HEK293T (cell line): ENCODE data around the gene PLA2R1.

ENCODE experiments used
- ARNT ChIP-seq: fragments of 450-650 bp; IDR thresholded peaks from 2 replicates; pipeline ENCODE4 v1.6.1; 2017; ENCODE audit warnings: mild to moderate bottlenecking
- BHLHE40 ChIP-seq: fragments of 450-650 bp; IDR thresholded peaks from 2 replicates; pipeline ENCODE4 v1.6.1; 2016; ENCODE audit warnings: mild to moderate bottlenecking, moderate library complexity, borderline replicate concordance
- CTBP1 ChIP-seq: fragments of 450-650 bp; IDR thresholded peaks from 2 replicates; pipeline ENCODE4 v1.6.1; 2016; ENCODE audit warnings: borderline replicate concordance
- ELF4 ChIP-seq: fragments of 450-650 bp; IDR thresholded peaks from 2 replicates; pipeline ENCODE4 v1.6.1; 2017; ENCODE audit warnings: antibody characterized with exemption
- FOXA1 ChIP-seq: fragments of 450-650 bp; IDR thresholded peaks from 2 replicates; pipeline ENCODE4 v1.6.1; 2016; ENCODE audit warnings: mild to moderate bottlenecking
- FOXK2 ChIP-seq: fragments of 450-650 bp; IDR thresholded peaks from 2 replicates; pipeline ENCODE4 v1.6.1; 2016; ENCODE audit warnings: mild to moderate bottlenecking
- FOXM1 ChIP-seq: fragments of 450-650 bp; IDR thresholded peaks from 2 replicates; pipeline ENCODE4 v1.6.1; 2017; ENCODE audit warnings: mild to moderate bottlenecking, borderline replicate concordance
- NFRKB ChIP-seq: fragments of 450-650 bp; IDR thresholded peaks from 2 replicates; pipeline ENCODE4 v1.6.1; 2016; ENCODE audit warnings: mild to moderate bottlenecking, moderate library complexity
- SP1 ChIP-seq: fragments of 450-650 bp; IDR thresholded peaks from 2 replicates; pipeline ENCODE4 v1.6.1; 2017
- SUZ12 ChIP-seq: fragments of 450-650 bp; IDR thresholded peaks from 2 replicates; pipeline ENCODE4 v1.6.1; 2016; ENCODE audit warnings: mild to moderate bottlenecking
- TARDBP ChIP-seq: fragments of 450-650 bp; IDR thresholded peaks from 2 replicates; pipeline ENCODE4 v1.6.1; 2016
- ZNF384 ChIP-seq: fragments of 450-650 bp; IDR thresholded peaks from 2 replicates; pipeline ENCODE4 v1.6.1; 2016
- TF ChIP-seq, protein P1 (sequence below): fragments of 450-650 bp; IDR thresholded peaks from 2 replicates; pipeline ENCODE4 v1.6.1; 2016

DNA sequence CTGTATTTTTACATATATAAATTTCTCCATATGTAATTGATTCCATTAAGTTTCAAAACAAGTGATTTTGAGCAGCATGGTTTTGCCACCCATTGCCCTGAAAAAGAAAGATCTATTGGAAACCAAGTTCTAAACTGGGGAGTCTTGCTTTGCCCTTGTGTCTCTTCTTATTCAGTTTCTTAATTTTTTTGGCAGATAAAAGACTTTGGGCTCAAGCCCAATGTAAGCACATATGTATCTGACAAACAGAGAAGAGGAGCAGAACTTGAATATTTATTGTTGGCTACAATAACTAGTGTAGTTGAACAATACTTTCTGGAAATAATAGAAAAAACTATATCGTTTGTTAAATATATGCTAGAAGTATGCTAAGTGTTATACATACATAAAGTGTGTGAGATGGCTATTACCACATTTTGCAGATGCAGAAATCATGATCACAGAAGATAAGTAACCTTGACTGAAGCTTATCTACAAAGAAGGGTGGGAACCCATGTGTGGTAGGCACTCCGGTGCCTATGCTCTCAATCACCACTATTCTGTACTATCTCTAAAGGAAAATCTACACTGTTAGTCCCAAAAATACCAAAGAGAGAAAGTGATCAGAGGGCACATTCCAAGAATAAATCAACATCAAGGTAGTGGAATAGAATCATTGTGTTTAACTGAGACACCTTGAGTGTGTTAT, 109.1 kb downstream of the PLA2R1 start:
- TF ChIP-seq FOXK2 (no peak), ZNF384 (no peak), BHLHE40 (no peak), FOXA1 (no peak), FOXM1 (no peak), CTBP1 (no peak), SP1 (no peak), ELF4 (no peak), TARDBP (no peak), ARNT (no peak), NFRKB (no peak), SUZ12 (no peak)
- TF ChIP-seq, protein P1, sequence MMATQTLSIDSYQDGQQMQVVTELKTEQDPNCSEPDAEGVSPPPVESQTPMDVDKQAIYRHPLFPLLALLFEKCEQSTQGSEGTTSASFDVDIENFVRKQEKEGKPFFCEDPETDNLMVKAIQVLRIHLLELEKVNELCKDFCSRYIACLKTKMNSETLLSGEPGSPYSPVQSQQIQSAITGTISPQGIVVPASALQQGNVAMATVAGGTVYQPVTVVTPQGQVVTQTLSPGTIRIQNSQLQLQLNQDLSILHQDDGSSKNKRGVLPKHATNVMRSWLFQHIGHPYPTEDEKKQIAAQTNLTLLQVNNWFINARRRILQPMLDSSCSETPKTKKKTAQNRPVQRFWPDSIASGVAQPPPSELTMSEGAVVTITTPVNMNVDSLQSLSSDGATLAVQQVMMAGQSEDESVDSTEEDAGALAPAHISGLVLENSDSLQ: no peak
